SK-N-SH (cell line): ENCODE data around the gene TOX2. TPM values are rescaled to one million over a fixed set of nuclear protein-coding genes. Genes with fewer than 3 reads are reported as not detected.

Experiments used
- CTCF ChIA-PET: fragments of 300-600, 350-600 bp; formaldehyde crosslinking; extraction: SDS; loops from one replicate; lab custom pipeline; 2021; lab: Yijun Ruan, JAX
- POLR2A ChIA-PET: fragments of 350-600 bp; sonication (Branson Sonifier 250); formaldehyde crosslinking; extraction: SDS; loops from one replicate; lab custom pipeline; 2020; ENCODE audit warnings: antibody characterized with exemption, inconsistent platforms; lab: Yijun Ruan, JAX
- DNase-seq: peaks from one replicate; pipeline ENCODE4 v3.0.0; 2012
- H2AFZ ChIP-seq: fragments of 200-600 bp; sonication (generic); 2 replicates; pipeline ENCODE4 v1.8.1; 2016; ENCODE audit warnings: antibody characterized with exemption, mild to moderate bottlenecking, low read depth
- H3F3A ChIP-seq: fragments of 200-600 bp; sonication (generic); replicated peaks from 2 replicates; pipeline ENCODE3; 2016; ENCODE audit warnings: antibody characterized with exemption, mild to moderate bottlenecking; ENCODE audit not compliant: insufficient read depth
- H3K27ac ChIP-seq, 2 experiments: fragments of 200-500 bp in 1 of 2; fragments of 200-600 bp in 1 of 2; sonication (Bioruptor generic) in 1 of 2; sonication (generic), shearing (Covaris generic) in 1 of 2; 2 replicates each; pipeline versions ENCODE4 v1.5.1 to v1.6.1; 2014 to 2016; ENCODE audit warnings: low read depth in 2 of 2, inconsistent platforms in 1 of 2, low read length in 1 of 2, mild to moderate bottlenecking in 1 of 2, mixed read lengths in 1 of 2
- H3K27me3 ChIP-seq: fragments of 200-600 bp; sonication (generic), shearing (Covaris generic); 2 replicates; pipeline ENCODE4 v1.6.1; 2016; ENCODE audit warnings: mixed run types; ENCODE audit not compliant: insufficient read depth
- H3K36me3 ChIP-seq, 2 experiments: fragments of 200-500 bp in 1 of 2; fragments of 200-600 bp in 1 of 2; sonication (Bioruptor generic) in 1 of 2; sonication (generic) in 1 of 2; replicated peaks in 1 of 2; 2 replicates each; pipeline versions ENCODE3 to v1.5.1; 2014 to 2016; ENCODE audit warnings: low read length in 1 of 2, mild to moderate bottlenecking in 1 of 2; ENCODE audit not compliant: insufficient read depth in 2 of 2, control insufficient read depth in 1 of 2
- H3K4me1 ChIP-seq, 2 experiments: fragments of 200-500 bp in 1 of 2; fragments of 200-600 bp in 1 of 2; sonication (Bioruptor generic) in 1 of 2; sonication (generic), shearing (Covaris generic) in 1 of 2; 2 replicates each; pipeline versions ENCODE4 v1.5.1 to v1.6.1; 2014 to 2016; ENCODE audit warnings: low read depth in 1 of 2, low read length in 1 of 2, mixed run types in 1 of 2; ENCODE audit not compliant: insufficient read depth in 2 of 2, control insufficient read depth in 1 of 2
- H3K4me2 ChIP-seq: fragments of 200-600 bp; sonication (generic), shearing (Covaris generic); 2 replicates; pipeline ENCODE4 v1.6.1; 2017; ENCODE audit warnings: mixed run types
- H3K4me3 ChIP-seq, 2 experiments: fragments of 200-500 bp in 1 of 2; fragments of 200-600 bp in 1 of 2; sonication (Bioruptor generic) in 1 of 2; sonication (generic), shearing (Covaris generic) in 1 of 2; 2 replicates each; pipeline versions ENCODE4 v1.5.1 to v1.8.1; 2014 to 2016; ENCODE audit warnings: low read depth in 2 of 2, inconsistent platforms in 1 of 2, low read length in 1 of 2, mild to moderate bottlenecking in 1 of 2, mixed read lengths in 1 of 2, moderate library complexity in 1 of 2
- H3K79me2 ChIP-seq: fragments of 200-600 bp; sonication (generic); 2 replicates; pipeline ENCODE4 v1.8.1; 2017; ENCODE audit warnings: mild to moderate bottlenecking; ENCODE audit not compliant: insufficient read depth
- H3K9ac ChIP-seq: fragments of 200-600 bp; sonication (generic); 2 replicates; pipeline ENCODE4 v1.6.1; 2017; ENCODE audit warnings: mixed run types
- H3K9me2 ChIP-seq: fragments of 200-600 bp; sonication (generic); 2 replicates; pipeline ENCODE4 v1.6.1; 2017; ENCODE audit warnings: mixed run types
- H3K9me3 ChIP-seq: fragments of 200-600 bp; sonication (generic); 2 replicates; pipeline ENCODE4 v1.6.1; 2017; ENCODE audit warnings: mixed run types, mild to moderate bottlenecking, moderate library complexity
- H4K20me1 ChIP-seq: fragments of 200-600 bp; sonication (generic); 2 replicates; pipeline ENCODE4 v1.6.1; 2017; ENCODE audit warnings: mild to moderate bottlenecking, mixed run types; ENCODE audit not compliant: insufficient read depth
- EP300 ChIP-seq, 2 experiments: IDR thresholded peaks; 2 replicates each; pipeline versions ENCODE4 v1.4.0 to v1.6.1; 2012; ENCODE audit warnings: borderline replicate concordance in 1 of 2, low read depth in 1 of 2, low read length in 1 of 2
- FOSL2 ChIP-seq: IDR thresholded peaks from 2 replicates; pipeline ENCODE4 v1.4.0; 2012; ENCODE audit warnings: low read depth, mild to moderate bottlenecking, moderate library complexity, borderline replicate concordance
- FOXM1 ChIP-seq: IDR thresholded peaks from 2 replicates; pipeline ENCODE4 v1.4.0; 2012; ENCODE audit warnings: low read depth, mild to moderate bottlenecking
- GABPA ChIP-seq: IDR thresholded peaks from 2 replicates; pipeline ENCODE4 v1.4.0; 2012; ENCODE audit warnings: low read depth, mild to moderate bottlenecking
- GATA2 ChIP-seq: sonication (generic); formaldehyde crosslinking; IDR thresholded peaks from 2 replicates; pipeline ENCODE4 v1.5.0; 2020; ENCODE audit warnings: mild to moderate bottlenecking, missing genetic modification reagents
- MEF2A ChIP-seq: IDR thresholded peaks from 2 replicates; pipeline ENCODE4 v1.4.0; 2012; ENCODE audit warnings: low read depth, borderline replicate concordance
- NRF1 ChIP-seq: IDR thresholded peaks from 2 replicates; pipeline ENCODE4 v1.6.1; 2012; ENCODE audit warnings: low read depth, mild to moderate bottlenecking, low read length
- RAD21 ChIP-seq: IDR thresholded peaks from 2 replicates; pipeline ENCODE4 v1.6.1; 2012; ENCODE audit warnings: mild to moderate bottlenecking, low read length
- RCOR1 ChIP-seq: fragments of 150-350 bp; IDR thresholded peaks from 2 replicates; pipeline ENCODE4 v1.6.1; 2017; ENCODE audit warnings: antibody characterized with exemption, low read length
- RFX5 ChIP-seq: IDR thresholded peaks from 2 replicates; pipeline ENCODE4 v1.6.1; 2012; ENCODE audit warnings: mild to moderate bottlenecking, improper control_type of control experiment, low read length
- SMC3 ChIP-seq: IDR thresholded peaks from 2 replicates; pipeline ENCODE4 v1.6.1; 2012; ENCODE audit warnings: low read depth, low read length, improper control_type of control experiment
- TCF12 ChIP-seq: IDR thresholded peaks from 2 replicates; pipeline ENCODE4 v1.4.0; 2012
- TEAD4 ChIP-seq: IDR thresholded peaks from 2 replicates; pipeline ENCODE4 v1.4.0; 2012; ENCODE audit warnings: mild to moderate bottlenecking, borderline replicate concordance; ENCODE audit not compliant: insufficient read depth
- WGBS: methylation state at CpG from one replicate; pipeline ENCODE4 v1.1.6; 2017; ENCODE audit warnings: low lambda C conversion rate; 5-methylcytosine and 5-hydroxymethylcytosine counted together
- polyA plus RNA-seq, 3 experiments: library from polyadenylated mRNA; depleted of rRNA; stranded (reverse); fragments of >200 nt; gene quantifications; 2 replicates each; pipeline ENCODE4 v1.2.3, GENCODE V29; 2012
- TF ChIP-seq, protein P1 (sequence below): IDR thresholded peaks from 2 replicates; pipeline ENCODE4 v1.6.1; 2012; ENCODE audit warnings: mild to moderate bottlenecking, low read depth, low read length, moderate library complexity
- TF ChIP-seq, protein P2 (sequence below): IDR thresholded peaks from 2 replicates; pipeline ENCODE4 v1.4.0; 2012; ENCODE audit warnings: low read depth

TOX2 gene
- polyA plus RNA-seq, 1 of the 3 experiments (the other 2 are of a cell fraction): 15.4 TPM

DNA sequence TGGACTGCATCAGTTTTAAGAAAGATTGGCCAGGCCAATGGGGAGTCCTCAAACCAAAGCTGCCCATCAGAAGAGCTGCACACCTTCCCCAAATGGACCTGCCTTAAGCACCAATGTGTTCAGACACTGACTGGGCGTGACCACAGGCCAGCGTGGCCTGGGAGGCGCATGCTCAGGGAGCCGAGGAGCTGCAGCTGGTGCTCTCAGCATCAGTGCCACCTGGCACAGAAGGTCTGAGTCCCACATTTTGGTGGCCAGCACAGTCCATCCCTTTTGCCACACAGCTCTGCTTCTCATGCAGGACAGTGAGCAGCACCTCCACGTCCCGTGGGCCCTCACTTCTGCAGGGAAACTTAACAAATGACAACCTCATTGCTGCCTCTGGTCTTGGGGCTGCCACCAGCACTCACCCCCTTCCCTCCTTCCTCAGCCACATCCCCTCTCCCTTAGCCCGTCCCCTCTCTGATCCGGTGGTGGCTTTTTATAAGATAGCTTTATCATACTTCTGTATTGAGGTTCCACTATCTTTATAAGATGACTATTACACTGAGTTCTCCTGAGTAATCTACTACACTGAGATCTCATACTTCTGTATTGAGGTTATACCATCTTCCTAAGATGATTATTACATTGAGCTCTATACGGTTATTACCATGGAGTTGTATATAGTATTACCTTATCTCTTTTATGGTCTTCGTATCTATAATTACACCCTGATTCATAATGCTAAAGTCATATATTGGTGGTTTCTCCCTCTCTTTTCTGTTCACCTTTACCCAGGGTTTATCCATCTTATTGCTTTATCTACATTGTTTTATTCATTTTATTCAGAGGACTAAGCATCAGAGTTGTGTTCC, 109.1 kb downstream of the TOX2 start:
- Histone ChIP-seq H3K9me3 (no peaks in the 10 kb centered on the region), H3K27ac (no peak overlapping the region), H3K79me2 (no peaks in the 10 kb centered on the region), H3K9me2 (no peaks in the 10 kb centered on the region), H3K4me1 (peaks cover 13 to 61% of the 10 kb centered on the region in 2 experiments; a peak in 3 of 4 replicates), H3K4me3 (no peak overlapping the region), H3K36me3 (no peaks in the 10 kb centered on the region), H3F3A (peaks cover under 1% of the 10 kb centered on the region), H2AFZ (no peak overlapping the region), H3K9ac (no peak overlapping the region), H4K20me1 (no peaks in the 10 kb centered on the region), H3K4me2 (no peak overlapping the region), H3K27me3 (no peaks in the 10 kb centered on the region)
- TF ChIP-seq MEF2A (no peak), NRF1 (no peak), RAD21 (no peak), TEAD4 (no peak), RFX5 (no peak), GATA2 (CRISPR knock-in tag) (no peak), FOXM1 (no peak), EP300 (IDR thresholded peaks at IDR 0.05; ENCODE audit: borderline replicate concordance in 1 of 2, low read depth in 1 of 2, low read length in 1 of 2) (no peak), GABPA (no peak), SMC3 (no peak), TCF12 (no peak), FOSL2 (no peak), RCOR1 (no peak)
- TF ChIP-seq, protein P1, sequence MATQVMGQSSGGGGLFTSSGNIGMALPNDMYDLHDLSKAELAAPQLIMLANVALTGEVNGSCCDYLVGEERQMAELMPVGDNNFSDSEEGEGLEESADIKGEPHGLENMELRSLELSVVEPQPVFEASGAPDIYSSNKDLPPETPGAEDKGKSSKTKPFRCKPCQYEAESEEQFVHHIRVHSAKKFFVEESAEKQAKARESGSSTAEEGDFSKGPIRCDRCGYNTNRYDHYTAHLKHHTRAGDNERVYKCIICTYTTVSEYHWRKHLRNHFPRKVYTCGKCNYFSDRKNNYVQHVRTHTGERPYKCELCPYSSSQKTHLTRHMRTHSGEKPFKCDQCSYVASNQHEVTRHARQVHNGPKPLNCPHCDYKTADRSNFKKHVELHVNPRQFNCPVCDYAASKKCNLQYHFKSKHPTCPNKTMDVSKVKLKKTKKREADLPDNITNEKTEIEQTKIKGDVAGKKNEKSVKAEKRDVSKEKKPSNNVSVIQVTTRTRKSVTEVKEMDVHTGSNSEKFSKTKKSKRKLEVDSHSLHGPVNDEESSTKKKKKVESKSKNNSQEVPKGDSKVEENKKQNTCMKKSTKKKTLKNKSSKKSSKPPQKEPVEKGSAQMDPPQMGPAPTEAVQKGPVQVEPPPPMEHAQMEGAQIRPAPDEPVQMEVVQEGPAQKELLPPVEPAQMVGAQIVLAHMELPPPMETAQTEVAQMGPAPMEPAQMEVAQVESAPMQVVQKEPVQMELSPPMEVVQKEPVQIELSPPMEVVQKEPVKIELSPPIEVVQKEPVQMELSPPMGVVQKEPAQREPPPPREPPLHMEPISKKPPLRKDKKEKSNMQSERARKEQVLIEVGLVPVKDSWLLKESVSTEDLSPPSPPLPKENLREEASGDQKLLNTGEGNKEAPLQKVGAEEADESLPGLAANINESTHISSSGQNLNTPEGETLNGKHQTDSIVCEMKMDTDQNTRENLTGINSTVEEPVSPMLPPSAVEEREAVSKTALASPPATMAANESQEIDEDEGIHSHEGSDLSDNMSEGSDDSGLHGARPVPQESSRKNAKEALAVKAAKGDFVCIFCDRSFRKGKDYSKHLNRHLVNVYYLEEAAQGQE: no peak
- TF ChIP-seq, protein P2, sequence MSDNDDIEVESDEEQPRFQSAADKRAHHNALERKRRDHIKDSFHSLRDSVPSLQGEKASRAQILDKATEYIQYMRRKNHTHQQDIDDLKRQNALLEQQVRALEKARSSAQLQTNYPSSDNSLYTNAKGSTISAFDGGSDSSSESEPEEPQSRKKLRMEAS: no peak
- ChIA-PET POLR2A (no interaction called here), CTCF (interaction anchor here (1.1 to 1.5 kb wide), 3 partner anchors 9 to 16 kb away, joined by 3 to 4 read pairs (median 3); no protein-coding TSS in a partner anchor)
- 93% methylated on average over 9 of the region's 10 CpGs for WGBS
- no peak for DNase-seq
